Right renal cortex interstitium (tissue), 3 donors: ENCODE data around the gene CSF2. TPM values are rescaled to one million over a fixed set of nuclear protein-coding genes. Genes with fewer than 3 reads are reported as not detected.

ENCODE experiments used
- DNase-seq, 3 donors: peaks; one replicate each; pipeline ENCODE4 v3.0.0-alpha.2; 2013; ENCODE audit warnings: low read depth in 3 of 3, low spot score in 2 of 3
- polyA plus RNA-seq, 3 donors: library from polyadenylated mRNA; unstranded; fragments of 120-200 nt; gene quantifications; one replicate each; pipeline ENCODE4 v1.2.1, GENCODE V29; 2013; ENCODE audit not compliant: insufficient read length in 3 of 3

CSF2 gene
- polyA plus RNA-seq, 3 donors, result not detected

DNA sequence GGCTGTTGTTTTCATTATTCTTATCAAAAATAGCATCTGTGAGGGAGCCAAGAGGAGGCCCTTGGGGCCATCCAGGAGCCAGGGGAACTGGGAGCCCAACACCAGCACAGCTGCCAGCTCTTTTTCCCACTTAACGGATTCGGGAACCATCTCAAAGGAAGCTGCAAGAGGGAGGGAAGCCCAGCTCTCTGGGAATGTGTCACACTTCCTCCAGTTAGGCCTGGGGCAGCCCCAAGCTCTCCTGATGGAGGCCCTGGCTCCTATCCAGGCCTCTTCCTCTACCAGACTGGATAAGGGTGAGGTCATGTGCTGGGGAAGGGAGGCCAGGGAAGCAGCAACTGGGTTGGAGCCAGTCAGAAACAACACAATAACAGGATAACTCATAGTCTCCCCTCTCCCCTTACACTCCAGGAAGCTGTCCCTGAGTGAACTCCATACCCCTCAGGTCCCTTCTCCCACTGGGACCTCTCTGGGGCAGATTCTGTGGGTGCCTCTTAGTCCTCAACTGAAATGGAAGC is 12.7 kb downstream of the CSF2 start:
- DNase-seq, result no peak

DNA sequence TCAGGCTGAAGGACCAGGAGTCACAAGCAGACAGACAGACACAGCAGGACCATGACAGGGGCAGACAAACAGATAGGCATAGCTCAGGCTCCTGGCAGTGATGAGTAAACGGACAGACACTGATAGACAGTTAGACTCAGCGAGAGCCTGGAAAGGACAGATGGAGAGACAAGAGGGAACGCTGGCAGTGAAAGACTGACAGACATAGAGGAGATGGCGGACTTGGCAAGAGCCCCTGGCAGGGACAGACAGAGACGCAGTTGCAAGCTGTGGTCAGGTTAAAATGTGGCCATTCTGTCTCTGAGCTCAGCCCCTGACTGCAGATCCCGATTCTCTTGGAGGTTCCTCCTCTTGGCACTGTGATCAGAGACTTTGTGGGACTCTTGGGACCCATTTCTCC is 13.6 kb downstream of the CSF2 start:
- DNase-seq, result no peak

DNA sequence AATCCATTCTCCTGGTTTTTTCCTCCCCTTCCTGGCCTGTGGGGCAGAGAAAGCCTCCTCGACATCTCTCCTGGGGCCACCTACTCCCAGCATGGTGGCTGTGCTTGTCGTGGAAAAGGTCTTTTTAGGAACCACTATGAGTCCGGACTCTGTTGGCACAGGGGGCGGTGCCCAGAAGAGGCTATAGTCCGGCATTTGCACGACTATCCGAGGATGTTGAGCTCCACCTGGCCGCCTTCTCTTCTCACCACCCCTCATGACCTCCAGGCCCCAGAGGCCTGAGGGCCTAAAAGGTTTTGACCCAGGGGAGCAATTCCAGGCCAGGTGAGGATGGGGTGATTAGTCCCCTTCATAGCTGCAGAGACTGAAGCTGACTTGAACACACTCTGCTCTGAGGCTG is 14.1 kb downstream of the CSF2 start:
- DNase-seq, result no peak

DNA sequence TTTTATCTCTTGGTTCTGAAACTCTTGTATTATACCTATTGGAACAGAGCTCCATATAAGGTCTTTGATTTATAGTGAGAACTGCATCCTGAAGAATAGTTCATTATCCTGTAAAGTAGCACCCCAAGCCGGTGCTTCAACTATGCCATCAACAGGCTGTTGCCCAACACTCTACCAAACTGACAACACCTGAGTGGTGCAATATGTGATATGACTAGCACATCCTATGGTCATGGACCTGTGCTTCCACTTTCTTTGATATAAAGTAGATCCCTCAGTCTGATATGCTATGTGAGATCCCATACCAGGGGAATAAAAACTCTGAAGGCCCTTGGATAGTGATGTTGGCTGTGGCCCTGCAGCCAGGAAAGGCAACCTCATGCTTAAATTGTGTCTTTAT is 15.8 kb downstream of the CSF2 start:
- DNase-seq, result no peak

DNA sequence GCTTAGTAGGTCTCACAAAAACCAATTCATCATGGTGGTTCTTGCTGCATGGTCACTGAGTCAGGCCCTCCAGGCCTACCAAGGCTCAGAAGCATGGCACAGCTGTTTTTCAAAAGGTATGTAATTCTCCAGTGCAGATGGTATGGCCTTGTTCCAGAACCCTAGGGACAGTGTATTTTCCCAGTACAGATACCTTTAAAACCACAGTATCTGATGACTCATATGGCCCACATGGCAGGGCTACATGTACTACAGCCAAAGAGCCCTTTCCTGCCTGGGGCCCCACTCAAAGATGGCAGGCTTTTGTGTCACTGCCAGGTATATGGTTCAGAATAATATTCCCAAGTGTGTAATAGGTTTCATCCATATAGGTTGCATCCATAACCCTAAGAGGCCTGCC is 16.5 kb downstream of the CSF2 start:
- DNase-seq, result no peak

DNA sequence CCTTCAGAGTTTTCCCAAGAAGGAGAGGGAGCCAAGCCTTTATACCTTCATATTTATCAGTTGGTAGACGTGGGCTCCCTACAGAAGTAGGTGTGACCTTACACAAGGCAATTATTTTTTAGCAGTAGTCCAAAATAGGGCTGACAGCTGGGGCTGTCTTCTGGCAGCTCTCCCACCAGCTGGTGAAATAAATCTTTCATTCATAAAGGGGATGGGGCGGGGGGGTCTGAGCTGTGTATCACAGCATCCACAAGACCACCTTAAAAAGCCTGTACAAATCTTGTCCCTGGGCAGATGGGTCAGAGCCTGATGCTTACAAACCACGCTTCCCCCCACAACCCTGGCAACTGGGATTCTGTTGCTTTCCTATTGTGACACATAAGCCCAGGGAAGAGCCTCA is 19.7 kb downstream of the CSF2 start:
- DNase-seq, result no peak

DNA sequence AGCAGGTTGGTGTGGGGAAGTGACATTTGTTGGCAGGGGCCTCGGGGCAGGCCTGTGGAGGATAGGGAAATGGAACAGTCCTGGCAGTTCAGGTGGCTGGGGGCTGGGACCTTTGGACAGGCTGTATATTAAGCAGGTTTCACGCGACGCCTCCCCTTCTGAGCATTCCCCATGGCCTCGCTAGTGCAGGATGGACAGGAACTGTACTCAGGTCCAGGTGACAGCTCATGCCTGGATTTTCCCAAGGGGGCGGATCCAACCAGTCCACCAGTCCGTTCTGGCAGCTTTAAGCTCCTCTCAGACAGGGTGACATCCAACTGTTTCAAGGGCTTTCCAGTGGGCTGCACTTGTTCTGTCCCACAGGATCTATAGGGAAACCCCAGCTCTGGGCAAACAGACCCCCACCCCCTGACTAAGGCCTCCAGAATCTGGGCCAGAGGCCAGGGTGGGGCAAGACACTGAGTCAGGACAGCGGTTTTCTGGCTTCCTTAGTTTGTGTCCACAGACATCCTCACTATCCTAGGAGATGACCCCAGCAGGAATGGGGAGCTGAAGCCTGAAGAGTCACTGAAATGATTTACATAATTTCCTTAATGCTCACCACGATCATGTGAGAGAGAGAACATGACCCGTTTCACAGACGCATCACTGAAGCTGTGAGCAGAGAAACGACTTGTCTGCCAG is 20.9 kb downstream of the CSF2 start:
- DNase-seq, result no peak

DNA sequence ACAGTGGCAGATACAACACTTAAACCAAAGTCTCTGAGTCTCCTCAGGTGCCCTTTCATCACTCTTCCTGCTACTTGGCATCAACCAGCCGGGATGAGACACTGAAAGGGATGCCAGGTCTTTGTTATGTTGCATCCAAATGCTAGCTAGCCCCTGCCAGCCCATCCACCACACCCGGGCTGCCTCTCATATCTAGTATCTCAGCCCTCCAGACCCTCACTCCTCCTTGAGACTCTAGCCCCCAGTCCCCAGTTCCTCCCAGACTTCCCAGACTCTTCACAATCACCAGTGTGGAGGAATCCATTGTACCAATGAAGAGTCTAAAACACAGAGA is 21.5 kb downstream of the CSF2 start:
- no peak for DNase-seq

DNA sequence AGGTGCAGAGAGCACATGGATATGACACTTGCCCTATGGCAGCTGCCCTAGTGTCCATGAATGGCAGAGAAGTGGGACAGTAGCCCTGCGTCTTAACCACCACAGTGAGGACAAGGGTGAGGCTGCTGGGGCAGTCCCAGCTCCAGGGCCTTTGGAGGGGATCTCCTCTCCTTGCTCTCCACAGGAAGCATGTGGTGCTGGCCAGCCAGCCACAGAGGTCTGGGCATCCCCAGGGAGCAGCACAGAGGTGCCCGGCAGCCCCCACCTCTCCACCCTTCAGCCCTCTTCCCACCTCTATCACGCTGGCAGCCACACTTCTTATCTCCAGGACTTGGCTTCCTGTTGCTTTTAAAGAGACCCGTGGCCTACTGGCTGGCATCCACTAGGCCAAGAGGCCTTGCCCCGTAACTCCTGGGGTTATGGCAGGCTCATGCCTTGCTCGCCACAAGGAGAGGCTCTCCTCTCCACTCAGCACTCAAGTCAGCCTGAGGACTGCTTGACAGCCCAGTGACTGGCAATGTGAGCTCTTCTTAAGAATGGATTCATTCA is 21.9 kb downstream of the CSF2 start:
- DNase-seq, result no peak

DNA sequence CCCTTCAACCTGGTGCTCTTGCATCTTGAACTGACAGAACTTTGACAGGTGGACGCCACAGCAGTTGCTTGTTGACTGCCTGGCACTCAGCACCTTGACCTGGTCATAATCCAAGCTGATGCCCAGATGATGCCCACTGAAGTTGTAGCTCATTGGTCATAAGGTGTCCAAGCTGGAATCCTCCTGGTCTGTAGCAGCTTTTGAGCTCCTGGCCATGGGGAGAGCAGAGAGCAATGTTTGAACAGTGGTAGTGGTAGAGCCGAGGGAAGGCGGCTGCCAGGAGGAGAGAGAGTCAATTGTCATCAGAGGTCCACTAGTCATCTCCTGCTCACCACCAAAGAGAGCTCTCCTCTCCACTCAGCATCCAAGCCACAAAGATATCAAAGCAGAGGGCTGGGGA is 23.3 kb downstream of the CSF2 start:
- DNase-seq, result no peak

DNA sequence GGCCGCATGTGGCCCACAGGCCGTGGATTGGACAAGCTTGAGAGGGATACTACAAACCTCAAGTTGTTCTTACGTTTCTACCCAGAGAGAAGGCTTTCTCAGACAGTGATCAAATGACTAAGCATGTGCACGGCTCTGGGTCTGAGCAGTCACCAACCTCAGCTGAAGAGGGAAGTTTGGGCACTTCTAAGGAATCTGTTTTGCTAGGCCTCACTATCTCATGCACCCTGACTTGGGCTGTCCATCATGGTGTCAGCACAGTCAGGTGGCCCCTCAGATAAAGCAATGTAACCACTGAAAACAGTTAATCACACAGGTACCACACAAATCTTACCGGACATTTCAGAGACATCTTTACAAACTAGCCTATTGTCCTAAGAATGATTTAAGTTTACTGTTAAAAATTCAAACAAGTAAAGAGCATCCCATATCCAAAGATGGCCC is 24.6 kb downstream of the CSF2 start:
- no peak for DNase-seq

DNA sequence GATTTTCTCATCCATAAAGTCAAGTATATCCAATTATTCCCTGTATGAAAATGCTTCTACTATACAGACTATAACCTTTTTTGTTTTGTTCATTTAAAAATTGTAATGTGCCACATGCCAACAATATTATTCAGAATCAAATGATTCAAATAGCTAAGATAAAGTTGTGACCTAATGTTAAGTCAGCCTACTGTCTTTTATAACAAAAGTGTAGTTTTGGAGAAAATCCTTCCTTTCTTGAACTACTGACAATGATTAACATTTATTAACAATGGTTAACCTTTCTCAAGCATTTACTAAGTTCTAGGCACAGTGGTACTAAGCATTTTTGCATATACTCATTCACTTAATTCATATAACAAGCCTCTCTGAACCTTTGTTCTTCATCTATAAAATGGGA is 25.0 kb downstream of the CSF2 start:
- DNase-seq, result no peak

DNA sequence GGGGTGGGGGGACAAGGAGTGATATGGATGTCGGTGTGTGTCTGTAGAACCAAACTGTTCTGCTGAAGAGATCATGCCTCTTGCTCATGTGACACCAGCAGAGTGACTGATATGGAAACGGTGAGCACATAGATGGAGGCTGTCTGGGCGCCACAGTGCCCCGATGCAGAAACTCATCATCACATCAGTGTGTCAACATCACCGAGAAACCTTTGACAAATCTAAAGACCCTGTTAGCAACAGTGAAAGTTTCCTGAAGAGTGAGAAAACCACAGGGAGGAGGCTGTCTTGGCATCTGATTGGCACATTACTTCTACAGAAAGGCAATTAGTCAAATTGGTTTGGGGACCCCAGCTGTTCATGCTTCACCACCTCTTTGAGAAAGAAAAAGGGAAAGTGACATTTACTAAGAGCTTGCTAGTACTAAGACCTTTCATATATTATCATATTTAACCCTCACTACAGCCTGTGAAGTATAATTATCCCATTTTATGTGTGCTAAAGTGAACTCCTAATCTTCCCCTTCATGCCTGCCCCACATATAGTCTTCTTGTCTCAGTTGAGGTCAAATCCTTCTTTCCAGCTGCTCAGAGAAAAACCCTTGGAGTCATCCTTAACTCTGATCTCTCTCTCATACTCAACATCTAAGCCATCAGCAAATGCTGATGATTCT is 25.6 kb downstream of the CSF2 start:
- no peak for DNase-seq

DNA sequence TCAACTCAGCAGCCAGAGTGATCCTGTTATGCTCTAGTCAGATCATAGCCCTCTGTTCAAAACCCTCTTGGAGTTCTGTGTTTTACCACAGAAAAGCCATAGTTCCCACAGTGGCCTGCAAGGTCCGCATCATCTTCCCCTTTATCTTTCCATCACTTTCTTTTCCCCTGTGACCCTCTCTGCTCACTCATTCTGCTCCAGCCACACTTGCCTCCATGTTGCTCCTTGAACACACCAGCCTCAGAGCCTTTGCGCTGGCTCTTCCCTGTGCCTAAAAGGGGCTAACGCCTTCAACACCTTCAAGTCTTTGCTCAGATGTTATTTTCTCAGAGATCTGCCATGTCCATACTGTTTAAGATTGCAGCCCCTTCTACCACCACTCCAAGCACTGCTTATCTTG is 26.3 kb downstream of the CSF2 start:
- DNase-seq, result no peak

DNA sequence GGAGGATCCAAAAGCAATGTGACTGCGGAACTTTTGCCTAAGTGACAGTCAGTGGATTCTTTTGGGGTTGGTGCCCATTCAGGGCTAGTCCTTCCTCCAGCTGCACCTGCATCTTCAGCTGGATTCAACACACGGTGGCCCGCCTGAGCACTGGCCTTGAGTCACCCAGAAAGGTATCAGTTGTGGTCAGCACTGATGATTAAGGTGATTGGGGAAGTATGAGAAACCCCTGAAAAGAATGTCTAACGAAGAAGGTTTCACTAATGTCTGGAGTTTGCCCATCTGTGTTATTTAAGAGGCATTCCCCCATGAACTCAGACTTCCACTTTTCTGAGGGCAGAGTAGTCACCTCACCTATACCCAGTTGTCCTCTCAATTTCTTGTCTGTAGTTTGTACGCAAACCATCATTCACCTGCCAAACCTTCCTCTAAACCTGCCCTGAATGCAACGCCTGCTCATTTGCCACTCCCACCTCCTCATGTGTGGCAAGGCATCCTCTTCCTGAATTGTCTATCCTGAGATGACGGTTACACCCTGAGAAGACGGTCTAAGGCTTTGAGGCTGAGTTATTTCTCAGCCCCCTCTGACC is 27.2 kb downstream of the CSF2 start:
- no peak for DNase-seq

DNA sequence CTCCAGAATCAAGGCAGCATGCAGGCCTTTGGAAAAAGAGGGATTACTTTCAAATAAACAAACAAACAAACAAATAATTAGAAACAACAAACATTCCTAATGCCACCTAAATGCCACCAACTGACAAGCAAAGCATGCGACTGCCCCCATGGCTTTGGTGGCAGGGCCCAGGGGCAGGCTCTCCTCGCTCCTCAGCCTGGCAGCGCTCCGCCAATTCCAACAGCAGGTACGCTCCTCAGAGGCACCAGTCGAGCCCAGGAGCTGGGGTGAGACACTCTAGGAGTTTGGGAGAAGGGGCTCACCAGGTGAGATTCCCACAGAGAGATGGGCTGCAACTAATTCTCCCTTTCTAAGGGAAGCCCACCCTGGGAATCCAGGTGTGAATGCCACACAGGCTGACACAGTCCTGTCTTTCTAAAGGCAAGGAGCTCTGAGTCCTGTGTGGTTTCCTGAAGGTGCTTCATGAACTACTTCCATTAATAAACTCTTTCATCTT is 27.8 kb downstream of the CSF2 start:
- DNase-seq, result no peak

DNA sequence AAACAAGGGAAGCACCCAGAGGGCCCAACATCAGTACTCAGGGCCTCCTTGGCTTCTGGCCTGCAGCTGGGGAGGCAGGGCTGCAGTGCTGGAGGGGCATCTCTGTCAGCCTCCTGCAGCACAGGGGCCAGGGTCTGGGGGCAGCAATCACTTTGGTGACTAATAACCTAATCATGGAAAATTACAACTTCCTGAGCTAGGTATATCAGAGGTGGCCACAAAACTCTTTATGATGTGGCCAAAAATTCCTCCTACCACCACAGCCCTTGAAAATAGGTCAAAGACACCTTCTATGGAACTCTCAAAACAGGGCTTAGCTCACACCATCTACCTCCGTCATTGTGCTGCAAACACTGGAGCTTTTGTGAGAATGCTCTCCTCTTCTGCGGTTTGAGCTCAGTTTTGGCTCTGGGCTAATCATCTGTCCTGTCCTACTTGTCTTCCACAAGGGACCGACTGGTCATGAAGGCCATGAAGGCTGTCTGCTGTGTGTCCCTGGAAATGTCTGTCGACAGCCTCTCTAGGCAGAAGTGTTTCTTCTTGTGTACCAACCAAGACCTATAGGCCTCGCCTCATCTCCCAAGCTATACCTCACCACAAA is 28.6 kb downstream of the CSF2 start:
- no peak for DNase-seq

DNA sequence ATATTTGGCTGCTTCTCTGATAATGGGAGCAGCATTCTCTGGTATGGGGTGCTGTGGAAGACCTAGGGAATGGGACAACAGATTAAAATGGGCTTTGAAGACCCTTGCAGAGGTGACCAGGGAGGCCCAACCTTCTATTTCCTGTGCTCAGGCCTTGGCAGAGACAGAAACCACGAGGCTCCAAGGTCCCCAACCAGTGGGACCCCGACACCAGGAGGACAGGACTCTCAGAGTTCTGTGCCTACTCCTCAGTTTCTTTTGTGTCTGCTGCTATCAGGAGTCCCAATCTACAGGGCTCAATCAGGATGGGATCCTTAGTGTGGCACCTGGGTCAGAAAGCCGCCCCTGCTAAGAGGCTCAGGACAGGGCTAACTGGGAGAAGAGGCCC is 29.3 kb downstream of the CSF2 start:
- no peak for DNase-seq

DNA sequence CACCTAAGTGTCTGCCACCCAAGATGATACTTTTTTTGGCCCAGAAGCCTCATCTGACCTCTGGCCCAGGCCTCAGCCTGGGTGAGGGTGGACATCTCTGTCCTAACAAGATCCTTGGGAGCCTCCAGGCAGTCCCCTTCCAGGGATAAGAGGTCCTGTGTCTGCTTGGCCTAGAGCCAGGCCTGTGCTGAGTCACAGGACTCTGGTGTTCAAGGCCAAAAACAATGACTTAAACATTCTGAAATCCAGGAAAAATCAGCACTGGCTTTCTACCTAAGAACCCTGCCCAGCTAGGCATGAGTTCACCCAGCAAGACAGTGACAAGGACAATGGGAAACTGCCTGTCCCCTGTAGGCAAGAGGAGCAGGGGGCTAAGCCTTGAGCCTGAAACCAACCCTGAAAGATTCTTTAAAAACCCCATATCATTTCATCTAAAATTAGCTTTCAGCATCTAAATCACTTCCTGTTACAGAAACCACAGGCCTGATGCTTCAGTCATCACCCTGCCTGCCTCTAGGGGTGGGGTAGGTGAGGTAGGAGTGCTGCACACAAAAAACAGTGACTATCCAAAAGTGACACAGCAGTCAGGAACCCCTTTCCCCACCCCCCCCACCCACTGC is 29.9 kb downstream of the CSF2 start:
- no peak for DNase-seq

DNA sequence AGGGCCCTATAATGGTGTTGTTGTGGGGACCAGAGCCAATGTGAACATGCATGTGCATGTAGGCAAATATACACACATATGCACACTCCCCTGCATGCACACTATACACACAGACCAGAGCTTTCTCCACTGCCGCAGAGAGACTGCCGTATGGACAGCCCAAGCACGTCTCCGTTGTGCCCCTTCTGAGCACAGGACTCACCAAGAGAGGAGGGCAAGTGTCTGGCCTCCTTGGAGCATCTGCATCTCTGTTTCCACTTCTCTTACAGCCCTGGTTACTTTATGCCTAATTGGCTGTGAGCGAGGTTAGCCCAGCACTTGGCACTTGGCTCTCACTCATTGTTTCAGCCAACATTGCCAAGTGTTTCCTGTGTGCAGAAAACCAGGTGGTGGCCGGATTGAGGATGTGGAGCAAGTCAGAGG is 30.4 kb downstream of the CSF2 start:
- DNase-seq, result no peak

DNA sequence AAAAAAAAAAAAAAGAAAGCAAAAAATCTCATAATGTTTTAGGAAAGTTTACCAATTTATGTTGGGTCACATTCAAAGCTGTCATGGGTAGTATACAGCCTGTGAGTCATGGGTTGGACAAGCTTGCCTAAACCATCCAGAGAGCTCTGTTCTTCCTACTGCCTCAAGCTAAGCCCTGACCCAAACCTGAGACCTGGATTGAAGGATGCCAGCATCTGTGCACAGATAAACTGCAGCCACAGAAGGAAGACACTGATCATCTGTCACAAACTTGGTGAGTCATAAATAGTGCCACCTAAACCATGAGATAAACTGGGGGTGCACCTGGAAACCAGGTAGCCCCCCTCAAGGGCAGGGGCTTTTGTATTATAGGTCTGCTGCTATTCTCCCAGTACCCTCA is 31.0 kb downstream of the CSF2 start:
- DNase-seq, result no peak
